Stimulated activated CD8-positive, alpha-beta memory T cell treated with anti-CD3 and anti-CD28 coated beads, Interleukin-4, amount 100 ng/mL, for 48 hours (primary cell): Measurements from ENCODE around the gene DTWD2.
"Not testable (repeated sequence)": the region's sequence is repeated elsewhere in the genome, so short reads cannot be mapped to it uniquely, and the experiment has no call there.

Experiments used
- DNase-seq: peaks from one replicate; pipeline ENCODE4 v3.0.0-alpha.2; 2020

DTWD2 gene, protein sequence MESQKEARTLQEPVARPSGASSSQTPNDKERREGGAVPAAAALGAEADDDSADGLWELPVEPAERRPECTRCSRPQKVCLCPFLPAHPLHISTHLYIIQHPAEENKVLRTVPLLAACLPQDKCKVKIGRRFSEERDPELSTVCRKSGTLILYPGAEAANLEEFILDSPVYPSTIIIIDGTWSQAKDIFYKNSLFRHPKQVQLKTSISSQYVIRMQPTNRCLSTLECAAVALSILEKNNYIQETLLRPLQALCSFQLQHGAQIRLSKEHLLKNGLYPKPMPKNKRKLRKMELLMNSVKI

DNA sequence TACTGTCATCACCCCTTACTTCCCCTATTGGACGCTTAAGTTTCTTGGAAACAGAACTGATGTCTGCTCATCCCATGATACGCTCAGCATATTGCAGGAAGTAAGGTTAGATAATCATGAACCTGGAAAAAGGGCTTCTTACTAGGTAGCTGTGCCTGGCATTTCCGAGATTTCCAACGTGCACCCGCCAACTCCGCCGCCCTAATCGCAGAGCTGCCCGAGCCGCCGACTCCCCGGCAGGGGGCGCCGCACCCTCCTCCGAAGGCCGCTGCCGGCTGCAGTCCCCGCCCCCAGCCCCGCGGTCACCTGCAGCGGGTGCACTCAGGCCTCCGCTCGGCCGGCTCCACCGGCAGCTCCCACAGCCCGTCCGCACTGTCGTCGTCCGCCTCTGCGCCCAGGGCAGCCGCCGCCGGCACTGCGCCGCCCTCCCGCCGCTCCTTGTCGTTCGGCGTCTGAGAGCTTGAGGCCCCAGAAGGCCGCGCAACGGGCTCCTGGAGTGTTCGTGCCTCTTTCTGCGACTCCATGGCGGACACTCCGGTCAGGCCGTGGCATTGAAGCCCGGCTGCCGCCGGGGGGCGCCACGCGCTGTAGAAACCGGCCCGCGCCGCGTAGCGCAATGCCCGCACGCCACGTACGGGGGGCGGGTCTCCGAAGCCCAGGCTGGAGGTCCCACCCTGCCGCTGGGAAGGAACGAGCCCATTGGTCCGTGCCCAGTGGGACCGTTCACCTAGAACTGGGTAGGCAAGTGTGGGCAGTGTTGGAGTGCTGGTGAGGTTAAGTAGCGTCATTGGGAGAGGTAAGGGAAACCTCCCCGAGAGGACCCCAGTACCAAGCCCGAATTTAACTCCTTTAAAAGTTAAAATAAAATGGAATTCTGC lies at the start of gene DTWD2:
Gene DTWD2 (minus strand): TSS at position 560 of the 878 bp plus-strand sequence. CDS start 36 bp downstream, at position 524.
- peak; percentile 94 for DNase-seq

DNA sequence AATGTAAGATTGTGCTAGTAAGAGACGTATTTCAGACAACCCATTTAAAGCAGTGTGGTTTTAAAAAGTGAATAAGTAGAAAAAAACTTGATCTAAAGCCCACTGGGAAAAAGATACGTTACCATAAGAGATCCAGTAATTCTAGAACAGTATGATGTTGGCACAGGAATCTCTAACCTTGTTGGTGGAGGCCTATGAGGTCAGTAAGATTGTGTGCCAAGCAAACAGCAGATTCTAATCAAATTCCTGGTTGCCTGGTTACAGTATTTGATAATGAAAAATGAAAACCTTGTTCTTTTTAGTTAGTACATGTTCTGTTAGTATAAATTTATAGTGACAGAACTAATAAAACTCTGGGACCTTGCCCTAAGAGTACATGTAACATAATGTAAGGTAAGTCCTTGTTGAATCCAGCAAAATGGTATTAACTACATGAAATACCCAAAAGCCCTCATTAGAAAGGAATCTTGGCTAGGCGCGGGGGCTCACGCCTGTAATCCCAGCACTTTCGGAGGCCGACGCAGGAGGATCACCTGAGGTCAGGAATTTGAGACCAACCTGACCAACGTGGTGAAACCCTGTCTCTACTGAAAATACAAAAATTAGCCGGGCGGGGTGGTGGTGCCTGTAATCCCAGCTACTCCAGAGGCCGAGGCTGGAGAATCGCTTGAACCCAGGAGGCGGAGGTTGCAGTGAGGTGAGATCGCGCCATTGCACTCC lies 49.3 kb upstream of the DTWD2 start:
- DNase-seq: no peak

DNA sequence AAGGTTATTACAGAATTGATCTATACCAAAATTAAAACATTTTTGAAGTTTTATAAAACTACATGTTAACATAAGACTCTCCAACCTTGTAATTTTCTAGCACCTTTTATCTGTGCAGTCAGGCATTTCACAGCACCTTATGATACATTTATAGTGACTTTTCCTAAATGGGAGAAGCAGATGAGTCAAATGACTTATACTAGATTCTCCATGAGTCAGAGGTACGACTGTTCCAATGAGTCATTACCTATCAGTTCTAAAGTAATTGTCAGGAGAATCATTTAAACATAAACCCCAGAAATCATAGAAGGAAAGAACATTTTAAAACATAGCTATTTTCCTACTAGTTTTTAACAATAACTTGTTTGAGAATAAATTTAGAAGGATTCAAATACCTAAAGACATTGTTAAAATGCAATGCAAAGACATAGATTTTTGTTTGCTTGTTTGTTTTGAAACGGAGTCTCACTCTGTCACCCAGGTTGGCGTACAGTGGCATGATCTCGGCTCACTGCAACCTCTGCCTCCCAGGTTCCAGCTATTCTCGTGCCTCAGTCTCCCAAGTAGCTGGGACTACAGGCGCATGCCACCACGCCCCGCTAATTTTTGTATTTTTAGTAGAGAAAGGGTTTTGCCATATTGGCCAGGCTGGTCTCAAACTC lies 47.9 kb upstream of the DTWD2 start:
- DNase-seq: no peak

DNA sequence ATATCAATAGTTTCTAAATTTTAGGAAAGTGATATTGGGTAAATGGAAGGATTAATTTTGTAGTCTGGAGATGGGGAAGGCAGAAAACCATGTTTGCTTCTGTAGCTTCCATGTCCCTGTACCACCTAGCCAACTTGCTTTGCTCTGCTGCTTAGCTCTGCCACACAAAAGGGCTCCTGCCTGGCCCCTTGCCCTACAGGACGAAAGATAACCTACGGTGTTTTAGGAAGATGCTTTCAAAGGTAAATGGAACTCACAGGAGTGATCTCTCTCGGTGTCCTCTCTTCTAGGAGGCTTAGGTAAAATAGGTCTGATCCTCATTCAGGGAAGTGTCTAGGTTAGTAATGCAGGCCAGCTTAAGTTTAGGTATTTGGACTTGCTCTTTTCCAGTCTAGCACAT lies 44.8 kb upstream of the DTWD2 start:
- no peak for DNase-seq

DNA sequence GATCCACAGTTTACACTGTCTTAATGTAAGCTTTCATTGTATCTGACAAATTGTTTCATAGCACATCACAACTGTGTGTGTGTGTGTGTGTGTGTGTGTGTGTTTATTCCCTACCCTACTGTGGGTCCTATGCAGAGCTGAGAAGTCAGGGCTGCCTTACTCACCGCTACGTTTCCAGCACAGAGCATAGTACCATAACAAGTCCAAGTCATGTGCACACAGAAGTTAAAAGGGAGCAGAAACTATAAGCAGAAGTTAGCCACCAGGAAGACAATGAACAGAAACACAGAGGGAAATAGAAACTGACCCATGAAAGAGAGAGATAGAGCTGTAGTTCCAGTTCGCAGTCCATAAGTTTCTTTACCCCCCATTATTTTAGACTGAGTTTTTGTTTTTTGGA lies 44.3 kb upstream of the DTWD2 start:
- no peak for DNase-seq

DNA sequence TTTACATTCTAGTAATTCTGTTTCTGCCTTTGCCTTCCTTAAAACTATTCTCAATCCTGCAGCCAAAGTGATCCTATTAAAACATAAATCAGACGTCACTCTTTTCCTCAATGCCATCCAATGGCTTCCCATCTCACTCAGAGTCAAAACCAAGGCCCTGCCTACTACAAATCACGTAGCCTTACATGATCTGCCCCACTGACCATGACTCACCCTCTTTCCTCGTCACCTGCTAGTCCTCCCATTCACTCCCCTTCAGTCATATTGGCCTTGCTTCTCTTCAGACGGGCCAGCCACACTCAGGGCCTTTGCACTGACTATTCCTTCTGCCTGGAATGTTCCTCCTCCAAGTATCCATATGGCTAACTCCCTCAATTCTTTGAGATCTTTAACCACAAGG lies 43.6 kb upstream of the DTWD2 start:
- DNase-seq: peak; percentile 35

DNA sequence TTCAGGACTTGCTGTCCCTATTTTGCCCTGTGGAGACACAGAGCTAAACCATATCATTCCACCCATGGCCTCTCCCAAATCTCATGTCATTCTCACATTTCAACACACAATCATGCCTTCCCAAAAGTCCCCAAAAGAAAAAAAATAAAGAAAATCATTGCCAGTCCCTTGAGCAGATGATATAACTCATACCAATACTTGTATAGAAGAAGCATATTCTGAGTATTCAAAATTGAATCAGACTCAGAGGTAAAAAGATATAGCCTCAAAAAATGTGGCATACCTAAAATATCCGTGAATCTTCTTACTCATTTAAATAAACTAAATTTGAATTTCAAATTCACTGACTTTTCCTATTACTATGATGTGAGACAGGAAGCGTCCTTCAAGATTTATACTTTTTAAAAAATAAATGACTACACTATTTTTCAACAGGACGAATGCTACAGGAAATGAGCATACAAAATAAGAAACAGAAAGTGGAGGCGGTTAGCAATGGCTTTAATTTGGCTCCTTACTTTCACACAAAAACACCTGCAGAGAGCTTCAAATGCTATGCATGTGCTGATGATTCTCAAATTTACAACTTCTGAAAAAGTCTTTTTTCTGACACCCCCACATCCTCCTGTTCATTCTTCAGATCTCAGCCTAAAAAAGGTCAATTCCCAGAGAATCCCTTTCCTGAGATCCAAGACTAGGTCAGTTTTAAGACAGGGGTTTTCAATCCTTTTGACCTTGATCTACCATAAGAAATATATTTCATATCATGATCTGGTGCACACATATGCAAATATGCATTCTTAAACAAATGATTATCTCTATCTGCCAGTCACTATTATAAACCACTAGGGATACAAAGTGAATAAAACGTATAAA lies 42.9 kb upstream of the DTWD2 start:
- DNase-seq: no peak

DNA sequence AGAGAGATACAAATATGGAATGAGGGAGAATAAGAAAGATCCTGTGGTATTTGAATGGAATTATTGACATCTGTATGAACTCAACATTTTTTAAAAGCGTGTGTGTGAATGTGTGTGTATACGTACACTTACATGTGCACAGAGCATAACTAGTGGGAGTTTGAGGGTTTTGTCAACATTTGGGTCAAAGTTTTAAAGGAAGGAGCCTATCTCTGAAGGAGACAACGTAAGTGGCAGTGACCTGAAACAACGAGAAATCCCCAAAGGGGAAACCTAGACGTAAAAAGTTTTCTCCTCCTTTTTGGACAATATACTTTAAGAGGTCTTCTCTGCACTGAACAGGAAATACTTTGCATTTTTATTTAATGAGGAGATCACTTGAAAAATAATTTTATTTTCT lies 40.2 kb upstream of the DTWD2 start:
- DNase-seq: no peak

DNA sequence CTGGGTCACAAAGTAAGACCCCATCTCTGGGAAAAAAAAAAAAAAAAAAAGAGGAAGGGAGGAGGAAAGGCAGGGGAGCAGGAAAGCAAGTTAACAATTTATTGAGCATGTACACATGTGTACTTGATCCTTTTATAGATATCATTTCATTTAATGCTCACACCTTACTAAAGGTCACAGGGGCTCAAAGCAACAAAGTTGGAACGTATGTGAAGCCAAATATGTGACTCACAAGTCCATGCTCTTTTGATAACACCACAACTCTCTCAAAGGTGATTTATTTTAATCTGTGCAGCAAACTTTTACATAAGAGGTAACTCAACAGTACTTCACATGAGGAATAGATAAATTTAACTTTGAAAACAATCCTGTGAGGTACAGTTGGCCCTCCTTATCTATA lies 34.4 kb upstream of the DTWD2 start:
- DNase-seq: no peak

DNA sequence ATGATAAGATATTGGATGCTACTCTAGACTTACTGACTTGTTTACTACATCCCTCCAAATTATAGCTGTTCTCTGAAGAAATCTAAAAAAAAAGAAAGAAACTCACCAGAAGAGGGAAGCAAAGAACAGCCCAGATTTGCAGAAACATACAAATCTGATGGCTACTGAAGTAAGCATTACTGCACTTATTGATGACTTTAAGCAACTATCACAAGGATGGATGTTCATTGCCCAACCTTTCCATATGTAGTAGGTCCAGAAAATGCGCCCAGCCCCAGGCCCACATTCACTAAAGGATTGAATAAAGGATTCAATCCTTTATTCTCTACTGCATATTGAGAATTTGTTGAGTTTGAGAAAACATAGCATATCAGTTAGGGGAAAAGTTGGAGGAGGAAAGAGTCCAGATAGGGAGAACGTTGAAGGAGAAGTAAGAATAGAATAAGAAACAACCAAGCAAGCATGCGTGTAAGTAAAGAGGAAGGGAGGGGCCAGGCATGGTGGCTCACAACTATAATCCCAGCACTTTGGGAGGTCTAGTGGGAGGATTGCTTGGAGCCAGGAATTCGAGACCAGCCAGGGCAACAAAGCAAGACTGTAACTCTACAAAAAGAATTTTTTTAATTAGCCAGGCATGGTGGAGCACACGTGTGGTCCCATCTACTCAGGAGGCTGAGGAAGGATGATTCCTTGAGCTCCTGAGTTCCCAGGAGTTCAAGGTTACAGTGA lies 33.8 kb upstream of the DTWD2 start:
- no peak for DNase-seq

DNA sequence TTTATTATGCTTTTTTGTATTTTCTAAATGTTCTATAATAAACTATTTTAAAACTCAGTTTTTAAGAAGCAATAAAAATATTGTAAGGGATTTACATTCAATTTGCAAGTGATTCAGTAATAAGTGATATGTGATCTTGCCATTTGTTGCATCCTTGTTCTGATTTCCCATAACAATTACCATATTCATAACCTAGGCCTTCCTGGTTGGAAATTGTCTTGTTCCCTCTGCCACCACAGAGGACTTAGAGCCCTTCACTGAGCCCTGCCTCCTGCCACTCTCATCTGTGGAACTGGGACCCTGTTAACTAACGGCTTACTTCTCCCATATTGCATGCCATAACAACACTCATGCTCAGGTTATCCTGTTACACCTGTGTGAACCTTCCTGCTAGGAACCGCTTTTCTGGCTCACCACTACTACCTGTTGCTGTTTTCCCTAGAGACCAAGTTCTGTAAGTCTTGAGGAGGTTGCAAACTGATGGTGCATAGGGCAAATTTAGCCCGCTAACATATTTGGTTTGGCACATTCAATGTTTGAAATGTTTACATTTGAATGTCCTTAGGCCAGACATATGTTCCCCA lies 32.9 kb upstream of the DTWD2 start:
- no peak for DNase-seq

DNA sequence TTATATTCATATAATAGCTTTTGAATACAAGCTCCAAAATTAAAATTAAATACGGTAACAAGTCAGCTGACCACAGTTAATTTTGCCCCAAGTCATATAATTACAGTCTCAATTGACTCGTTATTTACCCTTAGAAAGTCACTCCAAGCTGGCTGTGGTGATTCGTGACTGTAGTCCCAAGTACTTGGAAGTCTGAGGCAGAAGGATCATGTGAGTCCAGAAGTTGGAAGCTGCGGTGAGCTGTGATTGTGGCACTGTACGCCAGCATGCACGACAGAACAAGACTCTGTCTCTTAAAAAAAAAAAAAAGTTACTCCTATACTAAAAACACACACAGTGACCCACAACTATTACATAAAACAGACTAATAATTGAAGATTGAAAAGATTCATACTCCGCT lies 31.6 kb upstream of the DTWD2 start:
- DNase-seq: no peak

DNA sequence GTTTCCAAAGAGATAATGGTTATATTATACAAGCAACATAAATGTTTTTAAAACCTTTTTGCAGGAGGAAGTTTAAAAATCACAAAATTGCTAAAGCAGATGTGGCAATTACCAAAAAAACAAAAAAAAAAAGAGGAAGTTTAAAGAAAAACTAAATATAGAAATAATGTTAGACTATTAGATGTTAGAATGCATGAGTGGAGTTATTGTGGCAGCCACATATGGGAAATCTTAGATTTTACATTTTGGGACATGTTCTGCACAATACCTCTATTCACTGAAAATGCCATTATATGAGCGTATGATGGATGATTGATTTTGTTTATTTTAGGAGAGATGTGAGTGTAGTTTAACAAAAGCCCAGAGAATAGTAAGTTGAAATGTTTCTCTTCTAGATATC lies 31.2 kb upstream of the DTWD2 start:
- no peak for DNase-seq

DNA sequence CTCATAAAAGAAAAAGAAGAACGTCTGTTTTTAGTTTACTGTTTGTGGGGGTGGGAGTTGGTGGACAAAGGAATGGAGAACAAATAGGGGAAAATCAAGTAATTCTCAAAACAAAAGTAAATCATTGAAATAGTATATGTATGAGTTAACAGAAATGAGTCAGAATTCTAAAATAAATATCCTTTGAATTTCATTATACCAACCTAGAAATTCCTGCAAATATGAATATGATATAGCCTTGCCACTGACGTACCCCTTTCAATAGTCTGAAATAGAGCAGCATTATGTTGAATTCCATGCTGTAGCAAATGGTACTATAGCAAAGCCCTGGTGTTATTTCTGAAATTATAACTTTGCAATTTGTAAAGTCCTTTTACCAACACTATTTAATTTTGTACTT lies 29.6 kb upstream of the DTWD2 start:
- no peak for DNase-seq

DNA sequence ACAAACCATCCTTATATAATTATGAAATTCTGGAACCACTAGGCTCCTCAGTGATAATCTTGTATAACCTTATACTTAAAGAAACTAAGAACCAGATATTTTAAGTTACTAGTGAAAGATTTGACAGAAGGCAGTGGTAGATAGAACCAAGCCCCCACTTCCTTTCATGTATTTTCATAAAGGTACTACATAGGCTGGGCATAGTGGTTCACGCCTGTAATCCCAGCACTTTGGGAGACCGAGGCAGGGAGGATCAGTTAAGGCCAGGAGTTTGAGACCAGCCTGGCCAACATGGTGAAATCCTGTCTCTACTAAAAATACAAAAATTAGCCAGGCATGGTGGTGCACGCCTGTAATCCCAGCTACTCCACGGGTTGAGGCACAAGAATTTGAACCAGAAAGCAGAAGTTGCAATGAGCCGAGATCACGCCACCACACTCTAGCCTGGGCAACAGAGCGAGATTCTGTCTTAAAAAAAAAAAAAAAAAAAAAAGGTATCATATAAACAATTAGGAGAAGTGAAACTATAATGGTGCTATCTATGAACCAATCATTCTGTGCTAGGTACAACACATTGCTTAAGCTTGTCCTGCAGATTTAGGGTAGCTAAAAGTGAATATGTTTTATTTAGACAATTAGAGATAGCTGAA lies 27.9 kb upstream of the DTWD2 start:
- no peak for DNase-seq

DNA sequence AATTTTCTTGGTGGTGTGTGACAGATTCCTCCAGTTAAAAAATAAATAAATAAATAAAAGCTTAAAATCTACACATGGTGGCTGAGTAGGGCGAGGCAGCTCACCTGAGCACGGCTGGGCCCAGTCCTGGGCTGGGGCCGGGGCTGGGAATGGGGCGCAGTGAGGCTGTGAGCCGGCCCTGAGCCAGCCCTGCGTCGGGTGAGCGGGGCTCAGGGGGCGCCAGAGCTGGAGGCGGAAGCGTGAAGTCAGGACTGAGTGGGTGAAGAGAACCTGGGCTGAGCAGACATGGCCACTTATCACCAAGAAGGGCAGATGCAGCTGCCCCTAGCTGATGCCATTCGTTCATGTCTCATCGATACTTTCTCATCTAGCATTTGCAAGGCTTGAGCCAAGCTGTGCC lies 22.8 kb upstream of the DTWD2 start:
- no peak for DNase-seq

DNA sequence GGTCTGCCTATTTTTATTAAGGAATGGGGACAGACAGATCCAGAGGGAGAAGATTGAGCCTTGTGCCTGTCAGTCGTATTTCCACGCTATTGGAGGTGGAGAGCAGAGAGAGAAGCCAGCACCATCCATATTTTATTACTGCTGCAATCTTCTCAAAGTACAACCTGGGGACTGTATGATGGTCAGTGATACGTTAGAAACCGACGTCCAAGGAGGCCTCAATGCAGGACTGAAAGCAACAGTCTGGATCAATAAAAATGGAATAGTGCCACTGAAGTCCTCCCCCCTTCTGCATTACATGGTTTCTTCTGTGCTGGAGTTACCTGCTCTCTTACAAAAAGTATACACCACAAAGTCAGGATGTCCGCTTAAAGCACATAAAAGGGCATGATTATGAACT lies 21.9 kb upstream of the DTWD2 start:
- no peak for DNase-seq

DNA sequence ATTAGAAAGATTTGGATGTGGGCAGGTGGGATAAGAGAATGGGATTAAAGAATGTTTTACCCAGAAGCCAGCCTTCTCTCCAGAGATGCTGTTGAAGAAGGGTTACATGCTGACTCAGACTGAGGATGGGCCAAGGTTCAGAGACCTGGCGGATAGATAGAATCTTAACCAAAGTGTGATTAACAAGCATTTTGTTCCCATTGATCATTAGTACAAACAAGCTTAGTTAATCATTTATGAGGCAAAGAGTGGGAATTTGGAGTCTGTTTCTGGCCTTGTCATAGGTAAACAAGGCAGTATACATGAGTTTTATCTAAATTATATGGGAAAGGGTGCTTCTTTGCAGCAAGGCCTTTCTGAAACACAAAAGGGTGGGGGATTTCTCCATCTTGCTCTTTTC lies 20.8 kb upstream of the DTWD2 start:
- no peak for DNase-seq

DNA sequence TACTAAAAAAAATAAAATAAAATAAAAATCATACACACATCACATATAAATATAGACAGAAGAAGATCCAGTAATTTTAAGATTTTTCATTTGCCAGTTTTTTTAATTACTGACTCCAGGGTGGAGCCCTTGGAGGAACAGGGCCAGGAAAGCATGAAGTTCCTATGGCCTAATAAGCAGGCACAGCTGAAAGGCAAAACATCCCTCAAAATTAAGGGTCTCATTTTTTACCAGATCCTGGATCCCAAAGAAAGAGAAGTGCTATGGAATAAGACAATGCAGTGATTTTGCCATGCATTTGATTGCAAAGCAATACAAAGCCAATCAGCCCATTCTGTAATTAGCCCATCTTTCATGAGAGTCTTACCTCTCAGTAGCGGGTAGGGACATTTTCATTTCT lies 11.3 kb upstream of the DTWD2 start:
- no peak for DNase-seq

DNA sequence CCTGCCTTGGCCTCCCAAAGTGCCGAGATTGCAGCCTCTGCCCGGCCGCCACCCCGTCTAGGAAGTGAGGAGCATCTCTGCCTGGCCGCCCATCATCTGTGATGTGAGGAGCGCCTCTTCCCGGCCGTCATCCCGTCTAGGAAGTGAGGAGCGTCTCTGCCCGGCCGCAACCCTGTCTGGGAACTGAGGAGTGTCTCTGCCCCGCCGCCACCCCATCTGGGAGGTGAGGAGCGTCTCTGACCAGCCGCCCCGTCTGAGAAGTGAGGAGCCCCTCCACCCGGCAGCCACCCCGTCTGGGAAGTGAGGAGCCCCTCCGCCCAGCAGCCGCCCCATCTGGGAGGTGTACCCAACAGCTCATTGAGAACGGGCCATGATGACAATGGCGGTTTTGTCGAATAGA lies 10.5 kb upstream of the DTWD2 start:
- DNase-seq: not testable (repeated sequence)

DNA sequence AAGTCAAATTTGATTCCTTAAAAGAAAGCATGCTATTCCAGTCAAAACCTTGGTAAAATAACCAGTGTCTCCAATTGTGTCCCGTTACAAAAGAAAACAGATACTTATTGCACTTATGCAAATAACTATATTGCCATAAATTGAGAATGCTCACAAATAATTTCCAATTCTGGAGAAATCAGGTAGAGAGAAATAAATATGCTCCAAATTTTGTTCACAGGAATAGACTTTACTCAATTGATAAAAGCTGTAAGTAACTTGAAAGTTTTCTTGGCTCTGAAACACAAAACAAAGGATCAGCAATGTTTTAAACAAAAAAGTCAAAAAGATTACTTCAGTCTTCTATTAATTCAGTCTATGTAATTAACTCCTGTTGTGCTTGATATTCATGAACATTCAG lies 7.8 kb upstream of the DTWD2 start:
- no peak for DNase-seq
